Lower leg skin (tissue), 3 donors: ENCODE data around the gene USP10.

Experiments
- CTCF ChIP-seq, 3 donors: fragments of 450-650 bp; IDR thresholded peaks; one replicate each; pipeline ENCODE4 v1.5.1; 2016; ENCODE audit warnings: antibody characterized with exemption in 3 of 3, mild to moderate bottlenecking in 3 of 3, moderate library complexity in 2 of 3
- POLR2A ChIP-seq, 2 donors: fragments of 450-650 bp; IDR thresholded peaks; one replicate each; pipeline ENCODE4 v1.6.1; 2016 to 2017; ENCODE audit warnings: antibody characterized with exemption in 2 of 2, mild to moderate bottlenecking in 1 of 2, moderate library complexity in 1 of 2

- TF ChIP-seq CTCF (IDR thresholded peaks at IDR 0.05) (no peak), POLR2A (IDR thresholded peaks at IDR 0.05) (no peak)
Measured at GRCh38 chr16:84826558-84826941, 126.8 kb downstream of the USP10 start.
